Measurements from ENCODE around the gene EGF.
"Not testable (repeated sequence)": the region's sequence is repeated elsewhere in the genome, so short reads cannot be mapped to it uniquely, and the experiment has no call there.

EGF gene

GRCh38 chr4:109915385-109916026, 2.8 kb downstream of the EGF start:
- no peak for DNase-seq (ENCODE audit: low spot score)

- no peak for DNase-seq (ENCODE audit: low spot score)
Observed at GRCh38 chr4:109916027-109916409, 3.3 kb downstream of the EGF start.

- DNase-seq (ENCODE audit: low spot score): peak; percentile 75
Observed at GRCh38 chr4:109921384-109921808, 8.7 kb downstream of the EGF start.

GRCh38 chr4:109925396-109925795, 12.7 kb downstream of the EGF start:
- no peak for DNase-seq (ENCODE audit: low spot score)

- DNase-seq (ENCODE audit: low spot score): no peak
Observed at GRCh38 chr4:109928327-109929045, 15.8 kb downstream of the EGF start.

GRCh38 chr4:109930464-109930863, 17.8 kb downstream of the EGF start:
- DNase-seq (ENCODE audit: low spot score): no peak

GRCh38 chr4:109930872-109931271, 18.2 kb downstream of the EGF start:
- no peak for DNase-seq (ENCODE audit: low spot score)

- no peak for DNase-seq (ENCODE audit: low spot score)
Observed at GRCh38 chr4:109931318-109931717, 18.6 kb downstream of the EGF start.

GRCh38 chr4:109937352-109937751, 24.7 kb downstream of the EGF start:
- not testable (repeated sequence) for DNase-seq (ENCODE audit: low spot score)

GRCh38 chr4:109939190-109939589, 26.5 kb downstream of the EGF start:
- no peak for DNase-seq (ENCODE audit: low spot score)

- no peak for DNase-seq (ENCODE audit: low spot score)
Observed at GRCh38 chr4:109942292-109942926, 29.7 kb downstream of the EGF start.

GRCh38 chr4:109943745-109944144, 31.1 kb downstream of the EGF start:
- no peak for DNase-seq (ENCODE audit: low spot score)

- DNase-seq (ENCODE audit: low spot score): no peak
Observed at GRCh38 chr4:109944591-109944990, 31.9 kb downstream of the EGF start.

GRCh38 chr4:109945056-109945455, 32.4 kb downstream of the EGF start:
- no peak for DNase-seq (ENCODE audit: low spot score)

GRCh38 chr4:109946120-109946519, 33.4 kb downstream of the EGF start:
- no peak for DNase-seq (ENCODE audit: low spot score)

- DNase-seq (ENCODE audit: low spot score): peak; percentile 4
Observed at GRCh38 chr4:109947457-109947856, 34.8 kb downstream of the EGF start.

- DNase-seq (ENCODE audit: low spot score): no peak
Observed at GRCh38 chr4:109947918-109948317, 35.2 kb downstream of the EGF start.

GRCh38 chr4:109949099-109949718, 36.5 kb downstream of the EGF start:
- not testable (repeated sequence) for DNase-seq (ENCODE audit: low spot score)

- no peak for DNase-seq (ENCODE audit: low spot score)
Observed at GRCh38 chr4:109952612-109953011, 39.9 kb downstream of the EGF start.

- DNase-seq (ENCODE audit: low spot score): no peak
Observed at GRCh38 chr4:109953556-109953955, 40.9 kb downstream of the EGF start.

GRCh38 chr4:109955146-109955545, 42.5 kb downstream of the EGF start:
- no peak for DNase-seq (ENCODE audit: low spot score)

- DNase-seq (ENCODE audit: low spot score): no peak
Observed at GRCh38 chr4:109957227-109957626, 44.5 kb downstream of the EGF start.

GRCh38 chr4:109959195-109959594, 46.5 kb downstream of the EGF start:
- no peak for DNase-seq (ENCODE audit: low spot score)

All from AG08395 (cell line).